HL-60 (cell line): ENCODE results near the gene TACC3.

Experiments
- DNase-seq, 2 experiments: peaks; one replicate each; pipeline ENCODE4 v3.0.0-alpha.2; 2010 to 2020; ENCODE audit warnings: low read depth in 1 of 2, low spot score in 1 of 2
- H3K27ac ChIP-seq: fragments of 250-450 bp; sonication (Bioruptor Pico); replicated peaks from 2 replicates; pipeline ENCODE4 v1.5.1; 2020; ENCODE audit warnings: mild to moderate bottlenecking, moderate library complexity
- H3K27me3 ChIP-seq: fragments of 250-450 bp; sonication (Bioruptor Pico); 2 replicates; pipeline ENCODE4 v1.5.1; 2021; ENCODE audit warnings: mild to moderate bottlenecking, moderate library complexity; ENCODE audit not compliant: insufficient read depth, poor library complexity, severe bottlenecking
- H3K4me3 ChIP-seq: replicated peaks from 2 replicates; pipeline ENCODE4 v1.5.1; 2011; ENCODE audit warnings: mild to moderate bottlenecking, control low read depth, low read length; ENCODE audit not compliant: insufficient read depth
- CTCF ChIP-seq: IDR thresholded peaks from one replicate; pipeline ENCODE4 v1.5.1; 2011; ENCODE audit warnings: low read length, control low read depth, inconsistent platforms; ENCODE audit not compliant: insufficient read depth
- GABPA ChIP-seq: IDR thresholded peaks from 2 replicates; pipeline ENCODE4 v1.6.1; 2012; ENCODE audit warnings: low read depth
- POLR2AphosphoS5 ChIP-seq: IDR thresholded peaks from 2 replicates; pipeline ENCODE4 v1.6.1; 2012; ENCODE audit warnings: low read depth
- SPI1 ChIP-seq: IDR thresholded peaks from 2 replicates; pipeline ENCODE4 v1.6.1; 2012; ENCODE audit warnings: low read depth, mild to moderate bottlenecking, borderline replicate concordance
- TF ChIP-seq, protein P1 (sequence below): IDR thresholded peaks from 2 replicates; pipeline ENCODE4 v1.6.1; 2012; ENCODE audit warnings: low read depth; ENCODE audit not compliant: insufficient replicate concordance

TACC3 gene

GRCh38 chr4:1728061-1728980, 7.0 kb downstream of the TACC3 start:
- no peak overlapping the region for H3K4me3 ChIP-seq
- TF ChIP-seq POLR2AphosphoS5 (0 out of 2 replicates have a peak, but pooled peaks have one; percentile 2), SPI1 (no peak)
- H3K27me3 ChIP-seq: no peaks in the 10 kb centered on the region
- peak overlapping the region; percentile 69 for H3K27ac ChIP-seq
- no peak for DNase-seq

GRCh38 chr4:1730532-1731135, 9.3 kb downstream of the TACC3 start:
- no peak overlapping the region for H3K4me3 ChIP-seq
- DNase-seq: no peak
- TF ChIP-seq CTCF: no peak
- TF ChIP-seq SPI1: no peak
- TF ChIP-seq, protein P1, sequence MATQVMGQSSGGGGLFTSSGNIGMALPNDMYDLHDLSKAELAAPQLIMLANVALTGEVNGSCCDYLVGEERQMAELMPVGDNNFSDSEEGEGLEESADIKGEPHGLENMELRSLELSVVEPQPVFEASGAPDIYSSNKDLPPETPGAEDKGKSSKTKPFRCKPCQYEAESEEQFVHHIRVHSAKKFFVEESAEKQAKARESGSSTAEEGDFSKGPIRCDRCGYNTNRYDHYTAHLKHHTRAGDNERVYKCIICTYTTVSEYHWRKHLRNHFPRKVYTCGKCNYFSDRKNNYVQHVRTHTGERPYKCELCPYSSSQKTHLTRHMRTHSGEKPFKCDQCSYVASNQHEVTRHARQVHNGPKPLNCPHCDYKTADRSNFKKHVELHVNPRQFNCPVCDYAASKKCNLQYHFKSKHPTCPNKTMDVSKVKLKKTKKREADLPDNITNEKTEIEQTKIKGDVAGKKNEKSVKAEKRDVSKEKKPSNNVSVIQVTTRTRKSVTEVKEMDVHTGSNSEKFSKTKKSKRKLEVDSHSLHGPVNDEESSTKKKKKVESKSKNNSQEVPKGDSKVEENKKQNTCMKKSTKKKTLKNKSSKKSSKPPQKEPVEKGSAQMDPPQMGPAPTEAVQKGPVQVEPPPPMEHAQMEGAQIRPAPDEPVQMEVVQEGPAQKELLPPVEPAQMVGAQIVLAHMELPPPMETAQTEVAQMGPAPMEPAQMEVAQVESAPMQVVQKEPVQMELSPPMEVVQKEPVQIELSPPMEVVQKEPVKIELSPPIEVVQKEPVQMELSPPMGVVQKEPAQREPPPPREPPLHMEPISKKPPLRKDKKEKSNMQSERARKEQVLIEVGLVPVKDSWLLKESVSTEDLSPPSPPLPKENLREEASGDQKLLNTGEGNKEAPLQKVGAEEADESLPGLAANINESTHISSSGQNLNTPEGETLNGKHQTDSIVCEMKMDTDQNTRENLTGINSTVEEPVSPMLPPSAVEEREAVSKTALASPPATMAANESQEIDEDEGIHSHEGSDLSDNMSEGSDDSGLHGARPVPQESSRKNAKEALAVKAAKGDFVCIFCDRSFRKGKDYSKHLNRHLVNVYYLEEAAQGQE: no peak
- TF ChIP-seq GABPA: no peak
- TF ChIP-seq POLR2AphosphoS5: no peak
- H3K27ac ChIP-seq: no peak overlapping the region
- no peaks in the 10 kb centered on the region for H3K27me3 ChIP-seq

DNA sequence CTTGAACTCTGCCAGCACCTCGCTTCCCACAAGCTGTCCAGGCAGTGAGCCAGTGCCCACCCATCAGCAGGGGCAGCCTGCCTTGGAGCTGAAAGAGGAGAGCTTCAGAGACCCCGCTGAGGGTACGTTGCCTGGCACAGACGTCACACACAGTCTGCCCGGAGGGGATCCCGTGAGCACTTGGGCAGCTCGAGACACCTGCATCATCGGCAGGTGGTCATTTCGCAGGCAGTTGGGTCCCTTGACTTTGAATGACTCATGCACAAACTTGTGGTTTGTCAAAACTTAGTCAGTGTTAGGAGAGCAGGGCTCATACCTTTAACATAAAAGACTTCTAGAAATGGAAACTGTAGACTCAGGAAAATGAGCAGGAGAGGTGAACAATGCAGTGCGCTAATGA, 9.9 kb downstream of the TACC3 start:
- no peak overlapping the region for H3K4me3 ChIP-seq
- DNase-seq: no peak
- no peak overlapping the region for H3K27ac ChIP-seq
- no peaks in the 10 kb centered on the region for H3K27me3 ChIP-seq
- no peak for TF ChIP-seq GABPA

DNA sequence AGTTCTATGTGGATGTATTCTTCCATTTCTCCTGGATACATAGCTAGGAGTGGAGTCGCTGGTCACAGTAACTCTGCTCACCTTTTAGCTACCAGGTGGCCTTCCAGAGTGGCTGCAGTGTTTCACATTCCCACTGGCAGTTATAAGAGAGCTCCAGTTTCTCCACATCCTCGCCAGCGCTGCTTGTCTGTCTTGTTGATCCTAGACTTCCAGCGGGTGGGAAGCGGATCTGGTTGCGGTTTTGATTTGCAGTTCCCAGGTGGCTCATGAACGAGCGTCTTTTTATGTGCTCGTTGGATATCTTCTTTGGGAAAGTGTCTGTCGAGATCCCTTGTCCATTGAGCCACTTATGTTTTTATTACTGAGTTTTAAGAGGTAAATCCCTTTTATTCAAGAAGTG, 11.6 kb downstream of the TACC3 start:
- H3K4me3 ChIP-seq: no peak overlapping the region
- no peaks in the 10 kb centered on the region for H3K27me3 ChIP-seq
- TF ChIP-seq, protein P1: no peak
- TF ChIP-seq POLR2AphosphoS5 (no peak), GABPA (no peak), SPI1 (no peak)
- DNase-seq: no peak
- H3K27ac ChIP-seq: no peak overlapping the region

DNA sequence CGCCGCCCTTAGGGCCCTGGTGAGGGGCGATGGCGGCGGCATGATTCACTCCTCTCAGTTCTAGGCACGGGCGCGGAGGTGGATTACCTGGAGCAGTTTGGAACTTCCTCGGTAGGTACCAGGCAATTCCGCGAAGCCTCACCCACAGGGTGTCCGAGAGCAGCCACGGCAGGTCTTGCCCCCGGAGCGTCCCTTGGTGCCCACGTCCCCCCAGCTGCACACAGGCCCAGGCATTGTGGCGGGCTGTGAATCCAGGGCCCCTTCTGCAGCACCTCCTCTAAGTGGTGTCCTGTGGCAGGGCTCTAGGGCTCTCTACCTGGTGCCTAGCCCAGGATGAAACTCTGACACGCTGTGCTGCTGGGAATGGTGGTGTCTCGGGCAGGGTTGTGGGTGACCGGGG, 13.9 kb downstream of the TACC3 start:
- TF ChIP-seq, protein P1: no peak
- peak; percentile 9; the same call in 1 of the 2 replicates for TF ChIP-seq POLR2AphosphoS5
- no peaks in the 10 kb centered on the region for H3K27me3 ChIP-seq
- no peak for DNase-seq
- H3K4me3 ChIP-seq: no peak overlapping the region
- no peak overlapping the region for H3K27ac ChIP-seq
